Nephron (organoid): ENCODE data around the gene TBXAS1.

Source experiments
- H3K27ac Mint-ChIP-seq, 3 experiments: 2 replicates each; pipeline ENCODE4 v1.8.0; 2020; ENCODE audit warnings: mixed read lengths in 3 of 3, mild to moderate bottlenecking in 2 of 3, moderate library complexity in 1 of 3
- H3K27me3 Mint-ChIP-seq: 2 replicates; pipeline ENCODE4 v1.8.0; 2021; ENCODE audit warnings: low read depth, mild to moderate bottlenecking, moderate library complexity, mixed read lengths
- H3K36me3 Mint-ChIP-seq: 2 replicates; pipeline ENCODE4 v1.8.0; 2020; ENCODE audit warnings: low read depth, mixed read lengths
- H3K4me1 Mint-ChIP-seq: 2 replicates; pipeline ENCODE4 v1.8.0; 2020; ENCODE audit warnings: mixed read lengths
- H3K4me3 Mint-ChIP-seq, 3 experiments: 2 replicates each; pipeline ENCODE4 v1.8.0; 2020; ENCODE audit warnings: mild to moderate bottlenecking in 3 of 3, mixed read lengths in 3 of 3, moderate library complexity in 2 of 3
- H3K9me3 Mint-ChIP-seq: 2 replicates; pipeline ENCODE4 v1.8.0; 2020; ENCODE audit warnings: mixed read lengths
- TF ChIP-seq, protein P1 (sequence below), 3 experiments: fragments of 200-600 bp; sonication (generic); IDR thresholded peaks; one replicate each; pipeline ENCODE4 v1.5.0; 2021; ENCODE audit warnings: antibody characterized with exemption in 3 of 3; ENCODE audit not compliant: unreplicated experiment in 3 of 3

TBXAS1 gene

DNA sequence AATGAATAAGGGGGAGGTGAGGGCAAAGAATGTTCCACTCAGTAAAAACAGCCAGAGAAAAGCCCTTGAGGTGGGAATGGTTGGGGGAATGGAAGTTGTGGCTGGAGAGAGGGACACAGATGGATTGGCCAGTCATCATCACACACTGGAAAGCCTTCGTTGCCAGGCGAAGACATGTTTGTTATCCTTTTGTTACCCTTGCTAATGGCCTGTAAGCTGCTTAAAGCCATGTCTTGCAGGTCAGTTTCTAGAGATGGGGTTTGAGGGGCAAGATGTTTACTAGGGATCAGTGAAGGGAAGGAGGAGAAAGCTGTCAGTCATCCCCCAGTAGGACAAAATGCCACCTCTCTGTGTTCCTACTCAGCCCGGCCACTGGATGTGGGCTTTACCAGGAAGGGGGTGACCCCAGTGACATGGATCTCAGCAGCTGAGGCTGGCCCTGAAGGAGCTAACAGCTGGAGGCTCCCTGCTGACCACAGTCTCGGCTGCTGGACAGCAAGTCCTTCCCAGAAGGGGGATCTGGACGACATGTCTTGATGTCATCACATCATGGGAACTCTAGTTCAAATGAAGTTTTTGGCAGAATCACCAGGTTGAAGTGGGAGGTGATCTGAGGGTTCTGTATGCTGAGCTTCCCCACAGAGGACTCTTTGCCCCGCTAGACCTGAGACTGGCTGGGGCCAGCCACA, 66.2 kb downstream of the TBXAS1 start:
- peaks cover under 1% of the 10 kb centered on the region for H3K36me3 Mint-ChIP-seq
- peaks cover 21% of the 10 kb centered on the region for H3K4me1 Mint-ChIP-seq

DNA sequence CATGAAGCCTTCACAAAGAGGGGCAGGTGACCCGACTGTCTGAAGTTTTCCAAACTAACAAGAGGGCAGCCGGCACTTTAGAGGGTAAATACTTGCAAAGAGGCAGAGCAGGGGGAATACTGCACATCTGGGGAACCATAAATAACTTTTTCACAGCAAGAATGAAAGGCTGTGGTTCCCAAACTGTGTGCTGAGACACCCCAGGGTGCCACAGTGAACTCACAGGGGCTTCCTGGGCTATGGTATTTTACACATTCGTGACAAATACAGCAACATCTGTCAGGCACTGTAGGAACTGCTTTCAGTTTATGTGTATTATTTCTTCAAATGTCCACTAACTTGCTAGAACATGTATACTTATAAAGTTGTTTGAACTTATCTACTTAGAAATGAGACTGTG, 67.2 kb downstream of the TBXAS1 start:
- peaks cover 5% of the 10 kb centered on the region for H3K36me3 Mint-ChIP-seq
- H3K27ac Mint-ChIP-seq = peak overlapping the region; percentile 22 to 97 (median 65)
- no peak overlapping the region for H3K4me3 Mint-ChIP-seq
- TF ChIP-seq, protein P1, sequence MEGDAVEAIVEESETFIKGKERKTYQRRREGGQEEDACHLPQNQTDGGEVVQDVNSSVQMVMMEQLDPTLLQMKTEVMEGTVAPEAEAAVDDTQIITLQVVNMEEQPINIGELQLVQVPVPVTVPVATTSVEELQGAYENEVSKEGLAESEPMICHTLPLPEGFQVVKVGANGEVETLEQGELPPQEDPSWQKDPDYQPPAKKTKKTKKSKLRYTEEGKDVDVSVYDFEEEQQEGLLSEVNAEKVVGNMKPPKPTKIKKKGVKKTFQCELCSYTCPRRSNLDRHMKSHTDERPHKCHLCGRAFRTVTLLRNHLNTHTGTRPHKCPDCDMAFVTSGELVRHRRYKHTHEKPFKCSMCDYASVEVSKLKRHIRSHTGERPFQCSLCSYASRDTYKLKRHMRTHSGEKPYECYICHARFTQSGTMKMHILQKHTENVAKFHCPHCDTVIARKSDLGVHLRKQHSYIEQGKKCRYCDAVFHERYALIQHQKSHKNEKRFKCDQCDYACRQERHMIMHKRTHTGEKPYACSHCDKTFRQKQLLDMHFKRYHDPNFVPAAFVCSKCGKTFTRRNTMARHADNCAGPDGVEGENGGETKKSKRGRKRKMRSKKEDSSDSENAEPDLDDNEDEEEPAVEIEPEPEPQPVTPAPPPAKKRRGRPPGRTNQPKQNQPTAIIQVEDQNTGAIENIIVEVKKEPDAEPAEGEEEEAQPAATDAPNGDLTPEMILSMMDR (IDR thresholded peaks at IDR 0.05; ENCODE audit: unreplicated experiment in 3 of 3) = no peak
- H3K4me1 Mint-ChIP-seq = peaks cover 21% of the 10 kb centered on the region
- H3K9me3 Mint-ChIP-seq = no peaks in the 10 kb centered on the region
- no peaks in the 10 kb centered on the region for H3K27me3 Mint-ChIP-seq

More for the DNA sequence above, 66.2 kb downstream of the TBXAS1 start:
- Mint-ChIP-seq H3K27me3 (no peaks in the 10 kb centered on the region), H3K9me3 (no peaks in the 10 kb centered on the region), H3K27ac (peak overlapping the region in 2 of 3 experiments; percentile 52 to 61), H3K4me3 (no peak overlapping the region)
- TF ChIP-seq, protein P1 (IDR thresholded peaks at IDR 0.05; ENCODE audit: unreplicated experiment in 3 of 3) = no peak

DNA sequence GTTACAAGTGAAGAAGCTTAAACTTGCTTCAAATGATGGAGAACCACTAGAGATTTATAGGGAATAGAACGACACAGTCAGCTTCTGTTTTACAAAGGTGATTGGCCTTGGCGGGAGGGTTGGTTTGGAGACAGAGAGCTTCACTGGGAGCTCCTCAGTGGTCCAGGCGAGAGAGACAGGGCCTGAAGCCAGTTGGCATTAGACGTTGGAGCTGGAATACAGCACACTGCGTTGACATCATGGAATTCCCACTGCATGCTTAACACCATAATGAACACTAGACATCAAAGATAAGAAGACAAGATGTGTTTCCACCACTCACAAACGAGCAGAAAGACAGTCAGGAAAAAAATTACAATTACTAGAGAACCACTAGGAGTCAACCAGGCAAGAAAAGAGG, 67.8 kb downstream of the TBXAS1 start:
- Mint-ChIP-seq H3K4me1 (peaks cover 21% of the 10 kb centered on the region), H3K9me3 (no peaks in the 10 kb centered on the region), H3K27ac (peak overlapping the region in 2 of 3 experiments; percentile 23 to 97), H3K27me3 (no peaks in the 10 kb centered on the region), H3K4me3 (no peak overlapping the region), H3K36me3 (peaks cover 5% of the 10 kb centered on the region)
- TF ChIP-seq, protein P1 (IDR thresholded peaks at IDR 0.05; ENCODE audit: unreplicated experiment in 3 of 3) = no peak

DNA sequence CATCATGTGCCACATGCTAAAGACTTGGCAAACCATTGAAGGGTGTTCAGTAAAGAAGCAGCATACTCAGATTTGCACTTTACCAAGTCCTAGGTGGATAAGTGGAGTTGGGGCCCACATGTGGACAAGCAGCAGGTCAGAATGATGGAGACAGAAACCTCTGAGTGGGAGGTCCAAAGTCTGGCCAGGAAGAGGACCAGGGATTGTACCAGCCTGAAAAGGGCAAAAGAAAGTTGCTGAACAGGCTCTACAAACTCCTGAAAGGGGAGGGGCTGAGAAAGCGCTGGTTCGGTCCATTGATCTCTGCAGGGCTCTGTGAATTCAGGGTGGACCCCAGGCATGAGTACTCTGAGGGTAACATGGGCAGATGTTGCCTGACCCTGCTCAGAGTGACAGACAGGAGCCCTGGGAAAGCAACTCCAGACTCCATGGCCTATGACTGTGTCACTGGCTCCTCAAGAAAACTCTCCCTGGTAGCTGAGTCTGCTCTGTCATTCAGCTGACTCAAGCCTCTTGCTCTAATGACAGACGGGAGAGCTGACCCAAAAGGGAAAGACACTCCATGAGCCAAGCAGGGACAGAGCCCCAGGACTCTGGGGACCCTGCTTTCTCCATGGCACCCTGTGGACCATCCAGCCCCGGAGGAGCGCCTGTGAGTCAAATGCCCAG, 68.5 kb downstream of the TBXAS1 start:
- H3K4me3 Mint-ChIP-seq = no peak overlapping the region
- peak overlapping the region; percentile 6 to 97 (median 23) for H3K27ac Mint-ChIP-seq
- TF ChIP-seq, protein P1 (IDR thresholded peaks at IDR 0.05; ENCODE audit: unreplicated experiment in 3 of 3) = no peak
- no peaks in the 10 kb centered on the region for H3K27me3 Mint-ChIP-seq
- H3K36me3 Mint-ChIP-seq = peaks cover 5% of the 10 kb centered on the region
- H3K9me3 Mint-ChIP-seq = peaks cover 3% of the 10 kb centered on the region
- H3K4me1 Mint-ChIP-seq = peaks cover 21% of the 10 kb centered on the region

DNA sequence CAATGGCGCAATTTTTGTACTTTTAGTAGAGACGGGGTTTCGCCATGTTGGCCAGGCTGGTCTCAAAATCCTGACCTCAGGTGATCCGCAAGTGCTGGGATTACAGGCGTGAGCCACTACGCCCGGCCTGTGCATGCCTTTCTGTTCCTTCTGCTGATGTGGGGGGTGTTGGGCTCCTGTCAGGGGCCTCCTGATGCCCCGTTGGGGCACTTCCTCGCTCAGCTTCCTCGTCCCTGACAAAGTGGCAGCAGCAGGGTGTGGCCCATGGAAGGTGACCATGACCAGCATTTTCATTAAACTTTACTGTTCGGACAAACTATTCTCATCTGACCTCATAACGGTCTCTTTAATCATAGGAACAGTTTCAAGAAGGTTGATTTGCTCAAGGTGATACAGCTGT, 69.4 kb downstream of the TBXAS1 start:
- TF ChIP-seq, protein P1 (IDR thresholded peaks at IDR 0.05; ENCODE audit: unreplicated experiment in 3 of 3) = no peak
- Mint-ChIP-seq H3K27ac (peak overlapping the region; percentile 90 to 97 (median 91)), H3K36me3 (peaks cover 5% of the 10 kb centered on the region), H3K4me3 (no peak overlapping the region), H3K27me3 (no peaks in the 10 kb centered on the region), H3K4me1 (peaks cover 14% of the 10 kb centered on the region), H3K9me3 (peaks cover 6% of the 10 kb centered on the region)
